Measurements from ENCODE around the gene IRX6. TPM values are rescaled to one million over a fixed set of nuclear protein-coding genes. Genes with fewer than 3 reads are reported as not detected.

The IRX6 gene
- polyA plus RNA-seq, 6 donors from 2014 or later: not detected

- Mint-ChIP-seq H3K4me1 (no peaks in the 10 kb centered on the region), H3K36me3 (no peaks in the 10 kb centered on the region), H3K4me3 (no peak overlapping the region), H3K27ac (no peak overlapping the region), H3K9me3 (peaks cover 0 to 2% (median 0%) of the 10 kb centered on the region in 7 donors), H3K27me3 (peaks cover 19 to 40% (median 40%) of the 10 kb centered on the region in 3 donors)
- ATAC-seq (ENCODE audit: low read depth in 2 of 2) (no peak), DNase-seq (no peak)
Measured at GRCh38 chr16:55377840-55378239, 53.8 kb downstream of the IRX6 start.

GRCh38 chr16:55378616-55379015 is 54.6 kb downstream of the IRX6 start:
- Mint-ChIP-seq H3K27ac (no peak overlapping the region), H3K4me3 (no peak overlapping the region), H3K36me3 (no peaks in the 10 kb centered on the region), H3K9me3 (peaks cover 0 to 2% (median 0%) of the 10 kb centered on the region in 7 donors), H3K27me3 (peaks cover 19 to 32% (median 32%) of the 10 kb centered on the region in 3 donors), H3K4me1 (no peaks in the 10 kb centered on the region)
- ATAC-seq (ENCODE audit: low read depth in 2 of 2) (no peak), DNase-seq (no peak)

GRCh38 chr16:55379371-55379770 is 55.4 kb downstream of the IRX6 start:
- peaks cover 15 to 31% (median 25%) of the 10 kb centered on the region in 3 donors for H3K27me3 Mint-ChIP-seq
- DNase-seq (no peak), ATAC-seq (ENCODE audit: low read depth in 2 of 2) (no peak)
- H3K4me3 Mint-ChIP-seq: no peak overlapping the region
- no peaks in the 10 kb centered on the region for H3K4me1 Mint-ChIP-seq
- no peak overlapping the region for H3K27ac Mint-ChIP-seq
- H3K9me3 Mint-ChIP-seq: peaks cover 0 to 2% (median 0%) of the 10 kb centered on the region in 7 donors
- no peaks in the 10 kb centered on the region for H3K36me3 Mint-ChIP-seq

GRCh38 chr16:55379876-55380390 is 55.9 kb downstream of the IRX6 start:
- Mint-ChIP-seq H3K36me3 (no peaks in the 10 kb centered on the region), H3K4me3 (no peak overlapping the region), H3K9me3 (peaks cover 0 to 2% (median 0%) of the 10 kb centered on the region in 7 donors), H3K27me3 (peaks cover 16 to 30% (median 23%) of the 10 kb centered on the region in 3 donors), H3K4me1 (no peaks in the 10 kb centered on the region), H3K27ac (no peak overlapping the region)
- ATAC-seq (ENCODE audit: low read depth in 2 of 2): no peak
- DNase-seq: no peak

Other genes starting within 250 kb of the IRX6 start
- not detected for gene MMP2, start 155.0 kb downstream of the IRX6 start, polyA plus RNA-seq (ENCODE audit: low read depth in 6 of 6)
- 1 to 10 TPM in 2 of 6 donors, under 1 TPM in 3, not detected in 1; 0.53 to 1.3 (median 0.61) TPM for gene LPCAT2, start 184.9 kb downstream of the IRX6 start, polyA plus RNA-seq (ENCODE audit: low read depth in 6 of 6)
- gene CAPNS2, start 242.5 kb downstream of the IRX6 start, polyA plus RNA-seq (ENCODE audit: low read depth in 6 of 6): not detected